Ureter (tissue), 1 donor: ENCODE results near the gene ADGRL3. TPM values are rescaled to one million over a fixed set of nuclear protein-coding genes. Genes with fewer than 3 reads are reported as not detected.

Experiments
- DNase-seq: peaks from one replicate; pipeline ENCODE4 v3.0.0-alpha.2; 2020; ENCODE audit warnings: low spot score
- total RNA-seq: library from RNA; stranded (reverse); gene quantifications from one replicate; pipeline ENCODE4 v1.2.4, GENCODE V29; 2023
- donor health status: DM: yes; HTN: yes; CAD: no.

ADGRL3 gene
- total RNA-seq, 1 donor from 2014 or later: 17.9 TPM

DNA sequence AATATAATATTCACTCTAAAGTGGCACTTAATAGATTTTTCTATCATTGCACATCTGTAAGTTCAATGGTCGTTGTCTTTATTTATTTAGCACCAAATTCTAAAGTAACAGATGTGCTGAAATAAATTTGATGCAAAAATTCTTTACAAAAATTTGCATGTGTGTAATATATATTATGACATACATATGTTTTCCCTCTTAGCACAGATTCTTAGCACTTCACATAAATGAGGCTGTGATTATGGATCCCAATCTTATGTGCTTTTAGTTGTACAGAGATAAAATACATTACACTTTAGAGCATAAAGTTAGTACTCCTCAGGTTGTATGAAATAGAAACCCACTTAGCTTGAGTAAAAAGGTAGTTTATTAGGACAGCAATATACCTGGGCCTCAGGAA, 915.1 kb downstream of the ADGRL3 start:
- DNase-seq: no peak

DNA sequence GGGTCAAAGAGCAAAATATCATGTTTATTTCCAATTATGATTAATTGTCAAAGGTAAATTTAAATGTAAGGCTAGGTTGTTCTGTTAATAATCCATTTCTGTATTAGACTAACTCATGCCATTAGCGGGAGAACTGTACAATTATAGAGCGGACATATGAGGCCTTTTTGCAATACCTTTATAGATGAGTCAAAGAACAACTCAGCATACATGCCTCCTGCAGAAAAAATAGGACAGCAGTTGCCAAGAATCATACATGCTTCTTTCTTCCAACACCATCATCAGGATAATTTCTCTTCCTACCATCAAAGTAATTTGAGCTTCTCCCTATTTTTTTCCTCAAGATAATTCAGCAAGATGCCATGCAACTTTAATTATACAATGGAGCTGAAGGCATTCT, 917.8 kb downstream of the ADGRL3 start:
- no peak for DNase-seq

DNA sequence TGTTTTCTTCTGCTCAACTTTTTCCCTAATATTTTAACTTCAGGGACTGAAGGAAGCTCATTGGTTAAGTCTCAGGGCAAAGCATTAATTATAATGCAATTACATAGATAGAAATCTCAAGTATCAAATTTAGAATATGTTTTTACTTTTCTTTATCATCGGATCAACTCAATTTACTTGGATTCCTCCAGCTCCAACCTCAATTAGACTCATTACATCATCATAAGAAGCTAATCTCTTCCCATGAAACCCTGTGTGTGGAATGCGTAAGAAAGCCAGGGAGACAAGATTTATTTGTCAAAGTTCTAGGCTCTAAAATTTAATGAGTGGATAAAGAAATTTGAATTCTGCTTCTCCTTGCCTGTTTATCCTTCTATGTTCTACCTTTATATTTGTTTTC, 918.4 kb downstream of the ADGRL3 start:
- no peak for DNase-seq

DNA sequence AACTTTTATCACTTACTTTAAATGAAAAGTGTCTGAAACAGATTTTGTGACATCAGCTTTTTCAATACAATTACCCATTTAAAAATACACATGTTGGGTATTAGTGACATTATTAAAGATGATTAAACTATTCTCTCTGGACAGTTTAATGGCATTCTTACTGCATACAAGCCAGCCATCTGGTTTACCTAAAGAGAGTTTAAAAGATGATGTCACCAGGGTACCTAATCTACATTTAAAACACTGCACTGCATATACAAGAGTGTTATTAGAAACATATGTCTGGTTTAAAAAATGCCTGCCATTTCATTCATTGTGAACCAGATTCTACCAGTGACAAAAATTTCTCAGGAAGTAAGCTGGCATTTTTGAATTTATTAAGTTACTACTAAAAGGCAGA, 919.1 kb downstream of the ADGRL3 start:
- no peak for DNase-seq

DNA sequence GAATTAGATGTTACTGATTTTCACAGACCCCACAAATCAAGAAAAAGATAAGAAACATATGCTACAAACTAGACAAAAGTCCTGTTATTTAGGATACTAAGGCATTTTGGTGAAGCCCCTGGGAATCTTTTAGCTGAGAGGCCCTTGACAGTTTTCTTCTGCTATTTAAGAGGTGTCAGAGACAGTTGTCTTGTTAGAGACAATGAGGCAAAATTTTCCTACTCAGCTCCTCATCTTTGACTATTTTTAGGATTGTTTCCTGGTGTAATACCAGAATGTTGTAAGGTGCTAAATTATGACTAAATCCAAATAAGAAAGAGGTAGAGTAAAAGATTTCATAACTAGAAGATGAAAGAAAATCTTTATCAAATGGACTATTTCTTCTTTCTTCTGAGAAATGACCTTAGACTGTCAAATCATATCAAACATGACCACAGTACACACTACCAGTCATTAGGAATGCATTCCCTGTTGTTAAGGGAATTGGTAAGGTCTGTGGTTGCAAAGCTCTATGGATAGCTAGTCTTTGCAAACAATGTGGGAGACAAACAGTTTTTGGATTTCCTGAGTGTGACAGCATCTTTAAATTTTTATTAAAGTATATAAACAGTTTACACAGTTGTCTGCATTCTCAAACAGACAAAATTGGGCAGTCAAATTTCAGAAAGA, 926.1 kb downstream of the ADGRL3 start:
- no peak for DNase-seq
